Calu3 (cell line): ENCODE data around the gene CHST8. TPM values are rescaled to one million over a fixed set of nuclear protein-coding genes. Genes with fewer than 3 reads are reported as not detected.

ENCODE experiments used
- BruUV-seq: library from RNA; stranded (reverse); fragments of 400-500 nt; replicated peaks from 2 replicates; lab custom pipeline; 2021; lab: Mats Ljungman, UMichigan
- CTCF ChIA-PET: fragments of 300-600 bp; sonication (Branson Sonifier 250); formaldehyde crosslinking; loops from one replicate; lab custom pipeline; 2022; ENCODE audit warnings: antibody characterized with exemption; lab: Charles Lee
- DNase-seq: peaks from one replicate; pipeline ENCODE4 v3.0.0; 2022
- H3K27ac Mint-ChIP-seq: one replicate; pipeline ENCODE4 v1.8.0; 2022; ENCODE audit warnings: mixed read lengths; ENCODE audit not compliant: unreplicated experiment
- H3K27me3 Mint-ChIP-seq: one replicate; pipeline ENCODE4 v1.8.0; 2022; ENCODE audit warnings: mixed read lengths; ENCODE audit not compliant: unreplicated experiment
- H3K36me3 Mint-ChIP-seq: one replicate; pipeline ENCODE4 v1.8.0; 2022; ENCODE audit warnings: mild to moderate bottlenecking, moderate library complexity, mixed read lengths; ENCODE audit not compliant: insufficient read depth, unreplicated experiment
- H3K4me1 Mint-ChIP-seq: one replicate; pipeline ENCODE4 v1.8.0; 2022; ENCODE audit warnings: mild to moderate bottlenecking, low read depth, mixed read lengths; ENCODE audit not compliant: unreplicated experiment
- H3K4me3 Mint-ChIP-seq: one replicate; pipeline ENCODE4 v1.8.0; 2022; ENCODE audit warnings: mild to moderate bottlenecking, low read depth, moderate library complexity, mixed read lengths; ENCODE audit not compliant: unreplicated experiment
- H3K9me3 Mint-ChIP-seq: one replicate; pipeline ENCODE4 v1.8.0; 2022; ENCODE audit warnings: low read depth, mixed read lengths; ENCODE audit not compliant: unreplicated experiment
- intact Hi-C: fragments of 100-400 bp; cut with micrococcal nuclease; formaldehyde crosslinking; loops from one replicate; pipeline ENCODE4 v1.10.0; 2022; ENCODE audit not compliant: unreplicated experiment
- total RNA-seq: library from RNA; stranded (reverse); gene quantifications from 2 replicates; pipeline ENCODE4 v1.2.3, GENCODE V29; 2022
- TF ChIP-seq, protein P1 (sequence below): fragments of 200-600 bp; IDR thresholded peaks from one replicate; pipeline ENCODE4 v1.8.0; 2022; ENCODE audit warnings: antibody characterized with exemption; ENCODE audit not compliant: unreplicated experiment

Gene CHST8
- total RNA-seq, 1 experiment from 2014 or later = not detected

DNA sequence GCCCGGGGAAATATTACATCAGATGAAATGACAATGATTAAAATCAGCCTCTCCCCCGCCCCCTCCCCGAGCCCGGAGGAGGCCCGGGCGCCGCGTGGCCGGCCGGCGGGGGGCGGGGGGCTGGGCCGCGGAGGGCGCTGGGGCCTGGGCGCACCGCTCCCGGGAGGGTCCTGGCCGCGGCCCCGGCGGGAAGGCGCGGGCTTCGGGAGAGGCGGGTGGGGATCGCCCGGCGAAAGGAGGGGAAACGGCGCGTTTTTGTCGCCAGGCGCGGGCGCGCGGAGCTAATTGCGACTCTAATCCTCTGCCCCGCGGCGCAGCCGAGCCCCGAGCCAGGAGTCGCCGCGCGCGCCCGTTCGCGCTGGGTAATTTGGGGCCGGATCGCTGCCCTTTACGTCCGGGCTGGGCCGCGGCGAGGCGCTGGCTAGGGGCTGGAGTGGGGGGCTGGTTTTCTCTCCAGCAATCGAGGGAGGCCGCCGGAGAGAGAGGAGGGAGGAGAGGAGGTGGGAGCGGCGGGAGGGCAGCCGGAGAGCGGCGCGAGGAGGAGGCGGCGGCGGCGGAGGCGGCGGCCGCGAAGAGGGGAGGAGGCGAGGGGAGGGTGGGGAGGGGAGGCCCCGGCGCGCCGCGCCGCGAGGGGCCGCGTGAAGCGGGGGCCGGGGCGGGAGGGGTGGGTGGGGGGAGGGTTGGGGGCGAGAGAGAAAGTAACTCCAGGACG, 174.6 kb downstream of the CHST8 start, which contains the start of gene KCTD15:
Gene KCTD15, plus strand, starts transcription at position 707 of the 712 bp plus-strand sequence. CDS start 3,585 bp downstream, outside the sequence.
- H3K9me3 Mint-ChIP-seq = no peaks in the 10 kb centered on the region
- peak within 1 kb of the TSS; percentile 48 for H3K27ac Mint-ChIP-seq
- peak; percentile 54 for DNase-seq
- H3K4me3 Mint-ChIP-seq = peak within 1 kb of the TSS; percentile 71
- TF ChIP-seq, protein P1, sequence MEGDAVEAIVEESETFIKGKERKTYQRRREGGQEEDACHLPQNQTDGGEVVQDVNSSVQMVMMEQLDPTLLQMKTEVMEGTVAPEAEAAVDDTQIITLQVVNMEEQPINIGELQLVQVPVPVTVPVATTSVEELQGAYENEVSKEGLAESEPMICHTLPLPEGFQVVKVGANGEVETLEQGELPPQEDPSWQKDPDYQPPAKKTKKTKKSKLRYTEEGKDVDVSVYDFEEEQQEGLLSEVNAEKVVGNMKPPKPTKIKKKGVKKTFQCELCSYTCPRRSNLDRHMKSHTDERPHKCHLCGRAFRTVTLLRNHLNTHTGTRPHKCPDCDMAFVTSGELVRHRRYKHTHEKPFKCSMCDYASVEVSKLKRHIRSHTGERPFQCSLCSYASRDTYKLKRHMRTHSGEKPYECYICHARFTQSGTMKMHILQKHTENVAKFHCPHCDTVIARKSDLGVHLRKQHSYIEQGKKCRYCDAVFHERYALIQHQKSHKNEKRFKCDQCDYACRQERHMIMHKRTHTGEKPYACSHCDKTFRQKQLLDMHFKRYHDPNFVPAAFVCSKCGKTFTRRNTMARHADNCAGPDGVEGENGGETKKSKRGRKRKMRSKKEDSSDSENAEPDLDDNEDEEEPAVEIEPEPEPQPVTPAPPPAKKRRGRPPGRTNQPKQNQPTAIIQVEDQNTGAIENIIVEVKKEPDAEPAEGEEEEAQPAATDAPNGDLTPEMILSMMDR = no peak
- no TSS peak for BruUV-seq
- intact Hi-C loops = no loop called here
- CTCF ChIA-PET = interaction anchor here (1.0 to 1.5 kb wide), 3 partner anchors 22 to 300 kb away, joined by 4 to 5 read pairs (median 5); no protein-coding TSS in a partner anchor
- peaks cover 41% of the 10 kb centered on the region for H3K36me3 Mint-ChIP-seq
- H3K4me1 Mint-ChIP-seq = no peaks in the 10 kb centered on the region
- peaks cover 23% of the 10 kb centered on the region for H3K27me3 Mint-ChIP-seq

DNA sequence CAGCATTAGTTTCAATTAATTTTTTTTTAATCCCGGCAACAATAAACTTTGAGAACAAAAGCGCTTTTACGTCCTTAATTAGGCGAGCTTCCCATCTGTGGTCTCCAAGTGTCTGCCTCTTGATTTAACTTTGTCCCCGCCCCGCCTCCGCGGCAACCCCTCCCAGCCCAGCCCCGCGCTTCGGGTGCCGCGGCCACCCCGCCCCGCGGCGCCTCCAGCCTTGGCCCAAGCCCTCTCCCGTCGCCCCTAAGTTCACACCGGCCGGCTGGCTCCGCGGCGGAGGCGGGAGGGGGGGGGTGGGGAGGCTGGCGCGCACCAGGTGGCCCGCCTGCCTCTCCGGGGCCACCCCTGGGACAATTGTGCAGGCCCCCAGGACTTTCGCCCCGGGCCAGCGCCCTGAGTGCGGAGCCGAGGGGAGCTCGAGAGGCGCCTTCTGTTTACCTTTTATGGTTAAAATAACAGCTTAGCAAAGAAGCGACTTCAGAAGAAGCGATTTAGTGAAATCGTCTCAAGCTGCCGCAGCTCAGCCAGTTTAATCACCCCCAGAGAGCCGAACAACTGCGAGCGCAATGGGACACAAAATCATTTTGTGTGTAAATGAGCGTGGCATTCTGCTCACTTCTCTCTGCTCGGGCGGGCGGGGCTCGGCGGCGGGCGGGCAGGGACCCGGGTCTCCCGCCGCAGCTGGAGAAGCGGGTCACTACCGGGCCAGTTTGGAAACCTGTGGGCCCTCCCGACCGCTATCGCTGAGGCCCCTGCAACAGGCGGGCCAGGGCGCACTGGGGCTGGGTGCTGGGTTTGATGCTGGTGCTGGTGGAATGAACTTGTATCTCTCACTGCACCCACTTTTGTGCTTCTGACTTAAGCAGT, 176.3 kb downstream of the CHST8 start:
- no TSS peak for BruUV-seq
- DNase-seq = peak; percentile 22
- Mint-ChIP-seq H3K4me1 (no peaks in the 10 kb centered on the region), H3K9me3 (no peaks in the 10 kb centered on the region), H3K36me3 (peaks cover 49% of the 10 kb centered on the region), H3K27me3 (peaks cover 6% of the 10 kb centered on the region), H3K27ac (peak overlapping the region; percentile 23), H3K4me3 (peak overlapping the region; percentile 71)
- intact Hi-C loops = no loop called here
- TF ChIP-seq, protein P1 = no peak
- CTCF ChIA-PET = interaction anchor here (0.6 kb wide), 1 partner anchor 632 kb away, joined by 7 read pairs; no protein-coding TSS in a partner anchor

- intact Hi-C loops = no loop called here
- Mint-ChIP-seq H3K4me3 (peak overlapping the region; percentile 71), H3K27me3 (no peaks in the 10 kb centered on the region), H3K36me3 (peaks cover 49% of the 10 kb centered on the region), H3K4me1 (no peaks in the 10 kb centered on the region), H3K27ac (no peak overlapping the region), H3K9me3 (no peaks in the 10 kb centered on the region)
- TF ChIP-seq, protein P1 = no peak
- CTCF ChIA-PET = interaction anchor here (0.6 kb wide), 1 partner anchor 812 kb away, joined by 4 read pairs; no protein-coding TSS in a partner anchor
- no TSS peak for BruUV-seq
- DNase-seq = no peak
Measured at GRCh38 chr19:33798681-33799111, 176.9 kb downstream of the CHST8 start.

- no peaks in the 10 kb centered on the region for H3K4me1 Mint-ChIP-seq
- peaks cover 49% of the 10 kb centered on the region for H3K36me3 Mint-ChIP-seq
- H3K4me3 Mint-ChIP-seq = no peak overlapping the region
- H3K9me3 Mint-ChIP-seq = no peaks in the 10 kb centered on the region
- BruUV-seq = TSS peak; percentile 24
- TF ChIP-seq, protein P1 = no peak
- no peak for DNase-seq
- H3K27ac Mint-ChIP-seq = no peak overlapping the region
- no peaks in the 10 kb centered on the region for H3K27me3 Mint-ChIP-seq
- CTCF ChIA-PET = interaction anchor here (0.6 kb wide), 1 partner anchor 813 kb away, joined by 4 read pairs; no protein-coding TSS in a partner anchor
- intact Hi-C loops = no loop called here
Measured at GRCh38 chr19:33799476-33799875, 177.7 kb downstream of the CHST8 start.
